HPDE6-E6E7 (cell line): ENCODE results near the gene ART5.
A peak's percentile ranks its signal among the peaks of the same experiment; 100 is the strongest.
"Not testable (repeated sequence)": the region's sequence is repeated elsewhere in the genome, so short reads cannot be mapped to it uniquely, and the experiment has no call there.

ENCODE experiments used
- DNase-seq: peaks from one replicate; pipeline ENCODE4 v3.0.0; 2011; ENCODE audit warnings: missing footprints; ENCODE audit errors: extremely low spot score

Gene ART5

GRCh38 chr11:3617990-3618389 lies 23.8 kb downstream of the ART5 start:
- DNase-seq = no peak

- no peak for DNase-seq
Observed at GRCh38 chr11:3616721-3617460, 24.9 kb downstream of the ART5 start.

GRCh38 chr11:3615998-3616397 lies 25.8 kb downstream of the ART5 start:
- no peak for DNase-seq

GRCh38 chr11:3614742-3615171 lies 27.0 kb downstream of the ART5 start:
- DNase-seq = no peak

GRCh38 chr11:3613998-3614741 lies 27.6 kb downstream of the ART5 start:
- no peak for DNase-seq

- DNase-seq = no peak
Observed at GRCh38 chr11:3611976-3612678, 29.7 kb downstream of the ART5 start.

GRCh38 chr11:3610846-3611245 lies 30.9 kb downstream of the ART5 start:
- no peak for DNase-seq

- peak; percentile 26 for DNase-seq
Observed at GRCh38 chr11:3609416-3610265, 32.2 kb downstream of the ART5 start.

GRCh38 chr11:3605771-3606203 lies 36.0 kb downstream of the ART5 start:
- no peak for DNase-seq

GRCh38 chr11:3605283-3605662 lies 36.5 kb downstream of the ART5 start:
- DNase-seq = no peak

- no peak for DNase-seq
Observed at GRCh38 chr11:3604167-3604566, 37.6 kb downstream of the ART5 start.

- DNase-seq = not testable (repeated sequence)
Observed at GRCh38 chr11:3600201-3600600, 41.6 kb downstream of the ART5 start.

GRCh38 chr11:3597743-3598142 lies 44.0 kb downstream of the ART5 start:
- not testable (repeated sequence) for DNase-seq

- DNase-seq = not testable (repeated sequence)
Observed at GRCh38 chr11:3591326-3591725, 50.5 kb downstream of the ART5 start.

- not testable (repeated sequence) for DNase-seq
Observed at GRCh38 chr11:3590193-3590592, 51.6 kb downstream of the ART5 start.

GRCh38 chr11:3588776-3589175 lies 53.0 kb downstream of the ART5 start:
- DNase-seq = not testable (repeated sequence)
